Stimulated activated CD8-positive, alpha-beta memory T cell treated with anti-CD3 and anti-CD28 coated beads, Interleukin-12 subunit alpha, Interleukin-12 subunit beta, amount 100 ng/mL, for 1 hour (primary cell): ENCODE measurements around the gene USP2.

ENCODE experiments used
- DNase-seq: peaks from one replicate; pipeline ENCODE4 v3.0.0-alpha.2; 2020; ENCODE audit warnings: low read depth

The USP2 gene

GRCh38 chr11:119306373-119306890, 75.1 kb downstream of the USP2 start:
- no peak for DNase-seq

- no peak for DNase-seq
These were observed 75.7 kb downstream of the USP2 start for GRCh38 chr11:119305556-119306372.
